NCI-H1436 (cell line): ENCODE results near the gene PPP2R5C.

ENCODE experiments used
- DNase-seq: peaks from one replicate; lab custom pipeline; 2025; lab: John Stamatoyannopoulos, UW

Gene PPP2R5C

GRCh38 chr14:101887219-101887618 is 125.7 kb downstream of the PPP2R5C start:
- DNase-seq, result no peak

GRCh38 chr14:101888182-101888581 is 126.7 kb downstream of the PPP2R5C start:
- DNase-seq, result no peak

- DNase-seq, result no peak
Measured at GRCh38 chr14:101889366-101889765, 127.9 kb downstream of the PPP2R5C start.

DNA sequence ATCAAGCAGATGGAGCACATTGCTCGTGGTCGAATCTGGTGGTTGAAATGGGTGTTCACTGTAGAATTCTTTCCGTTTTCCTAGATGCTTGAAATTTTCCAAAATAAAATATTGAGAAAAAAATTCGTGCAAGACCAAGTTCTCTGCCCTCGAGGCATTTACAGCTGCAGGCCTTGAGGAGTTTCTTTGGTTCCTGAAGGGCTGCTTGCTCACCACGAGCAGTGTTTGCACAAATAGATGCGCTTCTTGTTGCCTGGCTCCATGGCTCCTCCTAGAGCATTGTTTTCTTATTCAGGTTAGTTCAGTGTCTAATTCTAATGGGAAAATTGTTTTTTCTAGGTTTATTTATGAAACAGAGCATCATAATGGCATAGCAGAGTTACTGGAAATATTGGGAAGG is 128.4 kb downstream of the PPP2R5C start:
- DNase-seq, result no peak

- DNase-seq, result no peak
Measured at GRCh38 chr14:101891471-101891870, 130.0 kb downstream of the PPP2R5C start.

- DNase-seq, result no peak
Measured at GRCh38 chr14:101893759-101894158, 132.2 kb downstream of the PPP2R5C start.

GRCh38 chr14:101894365-101895081 is 133.0 kb downstream of the PPP2R5C start:
- no peak for DNase-seq

DNA sequence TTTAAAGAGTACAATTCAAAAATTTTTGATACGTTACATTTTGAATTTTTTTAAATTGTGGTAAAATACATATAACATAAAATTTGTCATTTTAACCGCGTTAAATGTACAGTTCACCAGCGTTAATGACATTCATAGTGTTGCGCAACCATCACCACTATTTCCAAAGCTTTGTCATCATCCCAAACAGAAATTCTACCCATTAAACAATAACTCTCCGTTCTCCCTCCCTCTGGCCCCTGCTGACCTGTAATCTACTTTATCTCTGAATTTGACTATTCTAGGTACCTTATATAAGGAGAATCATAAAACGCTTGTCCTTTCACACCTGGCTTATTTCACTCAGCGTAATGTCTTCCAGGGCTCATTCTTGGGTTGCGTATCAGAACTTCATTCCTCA is 133.7 kb downstream of the PPP2R5C start:
- no peak for DNase-seq

- DNase-seq, result no peak
Measured at GRCh38 chr14:101897326-101897725, 135.8 kb downstream of the PPP2R5C start.

DNA sequence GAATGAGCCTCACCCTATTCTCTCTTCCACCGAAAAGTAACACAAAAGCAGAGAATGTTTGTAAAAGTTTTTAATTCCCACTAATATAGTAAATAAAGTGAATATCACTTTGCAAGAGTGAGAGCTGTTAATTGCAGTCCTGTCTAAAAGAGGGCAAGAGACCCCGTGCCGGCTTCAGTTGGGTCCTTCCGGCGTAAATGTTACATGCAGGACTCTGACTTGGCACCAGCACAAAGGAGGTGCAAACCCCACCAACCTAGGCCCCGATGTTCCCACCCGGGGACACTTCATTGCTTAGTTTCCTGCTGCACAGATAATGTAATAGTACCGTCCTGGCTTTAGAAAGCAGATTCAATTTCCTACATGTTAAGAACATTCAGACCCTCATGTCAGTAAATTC is 136.9 kb downstream of the PPP2R5C start:
- DNase-seq, result no peak

DNA sequence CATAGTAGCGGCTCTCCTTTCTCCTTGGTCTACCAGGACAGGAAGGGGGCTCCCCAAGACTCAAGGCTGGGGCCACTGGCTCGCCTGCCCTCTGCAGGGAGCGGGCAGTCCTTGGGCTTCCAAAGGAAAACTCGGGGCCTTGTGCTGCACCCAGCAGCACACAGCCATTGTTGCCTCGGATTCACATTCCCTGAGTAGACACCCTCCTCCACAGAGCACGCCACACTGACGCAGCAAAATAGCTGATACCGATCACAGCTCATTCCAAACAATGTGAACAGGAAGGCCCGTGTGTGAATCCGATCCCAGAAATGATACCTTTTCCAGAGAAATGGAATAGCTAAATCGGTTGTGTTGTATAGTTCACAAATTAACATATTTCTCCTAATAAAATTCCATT is 137.8 kb downstream of the PPP2R5C start:
- no peak for DNase-seq

GRCh38 chr14:101900253-101900652 is 138.7 kb downstream of the PPP2R5C start:
- DNase-seq, result no peak

DNA sequence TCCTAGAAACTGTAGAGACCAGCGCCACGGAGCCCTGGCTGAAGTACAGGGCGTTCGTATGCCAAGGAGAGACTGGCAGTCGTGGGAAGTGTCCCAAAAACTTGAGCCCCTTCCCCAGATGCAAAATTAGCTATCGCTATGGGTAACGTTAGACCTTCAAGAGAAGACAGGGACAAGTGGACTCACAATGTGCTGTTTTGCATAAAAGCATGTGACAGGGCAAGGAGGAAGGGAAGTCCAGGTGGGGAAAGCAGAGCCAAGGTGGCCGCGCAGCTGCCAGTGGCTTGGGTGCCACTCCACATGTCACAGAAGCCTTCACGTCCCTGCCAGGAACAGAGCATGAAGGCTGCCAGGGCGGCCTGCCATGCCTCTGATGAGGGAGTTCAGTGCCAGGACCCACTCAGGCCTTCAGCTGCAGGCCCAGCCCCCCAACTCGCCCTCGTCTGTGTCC is 141.6 kb downstream of the PPP2R5C start:
- DNase-seq, result no peak

- no peak for DNase-seq
Measured at GRCh38 chr14:101905614-101906013, 144.1 kb downstream of the PPP2R5C start.

DNA sequence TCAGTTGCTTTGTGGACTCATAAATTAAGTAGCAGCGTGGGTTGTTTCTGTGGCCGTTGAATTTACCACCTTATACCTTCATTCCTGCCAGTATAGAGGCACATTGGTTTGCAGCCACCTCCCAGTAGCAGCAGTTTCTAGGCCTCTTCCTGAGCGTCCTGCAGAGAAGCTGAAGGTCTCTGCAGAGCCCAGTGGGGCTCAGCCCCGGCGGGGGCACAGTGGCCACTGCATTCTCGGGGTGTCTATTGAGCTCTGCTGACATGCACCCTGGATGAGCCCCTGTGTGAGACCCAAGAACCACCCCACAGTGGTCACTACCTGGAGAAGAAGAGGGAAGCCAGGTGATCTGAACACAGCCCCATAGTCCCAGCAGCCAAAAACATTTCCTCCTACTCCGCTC is 145.1 kb downstream of the PPP2R5C start:
- no peak for DNase-seq

GRCh38 chr14:101907619-101908018 is 146.1 kb downstream of the PPP2R5C start:
- DNase-seq, result no peak

- DNase-seq, result no peak
Measured at GRCh38 chr14:101908795-101909194, 147.3 kb downstream of the PPP2R5C start.

GRCh38 chr14:101909371-101910096 is 148.0 kb downstream of the PPP2R5C start:
- DNase-seq, result no peak

GRCh38 chr14:101912841-101913240 is 151.3 kb downstream of the PPP2R5C start:
- no peak for DNase-seq

GRCh38 chr14:101914083-101914482 is 152.6 kb downstream of the PPP2R5C start:
- no peak for DNase-seq

DNA sequence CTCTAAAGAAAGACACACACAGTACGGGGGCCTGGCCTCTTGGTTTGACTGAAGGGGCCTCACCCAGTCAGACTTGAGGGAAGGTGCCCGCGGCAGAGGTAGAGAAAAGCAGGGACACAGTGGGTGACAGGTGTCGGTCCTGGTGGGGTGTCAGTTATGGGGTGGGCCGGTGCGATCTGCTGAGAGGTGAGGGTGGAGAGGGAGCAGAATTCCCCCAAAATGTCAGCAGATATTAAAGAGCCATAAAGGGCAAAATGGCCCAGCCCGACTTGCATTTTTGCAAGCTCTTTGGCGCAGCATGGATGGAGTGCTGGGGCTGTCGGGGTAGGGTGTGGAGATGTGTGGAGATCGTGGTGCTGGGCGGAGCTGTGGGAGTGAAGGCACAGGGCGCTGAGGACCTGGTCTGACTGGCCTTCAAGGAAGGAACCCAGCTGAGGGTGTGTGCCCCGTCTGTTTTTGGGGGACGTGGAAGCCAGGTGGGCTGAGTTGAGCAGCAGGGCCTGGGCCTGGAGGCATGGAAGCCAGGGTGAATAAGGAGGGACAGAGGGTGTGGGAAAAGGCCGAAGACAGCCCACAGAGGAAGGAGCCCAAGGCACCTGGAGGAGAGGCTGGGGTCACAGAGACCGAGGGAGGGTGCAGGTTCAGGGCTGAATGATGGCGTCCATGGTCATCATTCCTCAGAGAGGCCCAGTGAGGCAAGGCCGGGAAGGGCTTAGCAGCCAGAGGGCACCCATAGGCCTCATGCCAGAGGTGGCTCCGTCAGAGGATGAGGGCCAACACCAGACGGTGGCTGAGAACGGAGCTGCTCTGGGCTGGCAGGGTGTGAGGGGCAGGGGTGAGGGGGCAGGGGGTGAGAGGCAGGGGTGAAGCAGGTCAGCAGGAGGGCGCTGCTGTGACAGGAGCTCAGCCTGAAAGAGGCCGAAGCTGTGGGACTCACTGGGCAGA is 154.6 kb downstream of the PPP2R5C start:
- no peak for DNase-seq

GRCh38 chr14:101916816-101917412 is 155.4 kb downstream of the PPP2R5C start:
- DNase-seq, result no peak
